HEK293T (cell line): ENCODE results near the gene GPAT3.

Source experiments
- ARNT ChIP-seq: fragments of 450-650 bp; IDR thresholded peaks from 2 replicates; pipeline ENCODE4 v1.6.1; 2017; ENCODE audit warnings: mild to moderate bottlenecking
- BHLHE40 ChIP-seq: fragments of 450-650 bp; IDR thresholded peaks from 2 replicates; pipeline ENCODE4 v1.6.1; 2016; ENCODE audit warnings: mild to moderate bottlenecking, moderate library complexity, borderline replicate concordance
- ELF4 ChIP-seq: fragments of 450-650 bp; IDR thresholded peaks from 2 replicates; pipeline ENCODE4 v1.6.1; 2017; ENCODE audit warnings: antibody characterized with exemption
- FOXA1 ChIP-seq: fragments of 450-650 bp; IDR thresholded peaks from 2 replicates; pipeline ENCODE4 v1.6.1; 2016; ENCODE audit warnings: mild to moderate bottlenecking
- FOXM1 ChIP-seq: fragments of 450-650 bp; IDR thresholded peaks from 2 replicates; pipeline ENCODE4 v1.6.1; 2017; ENCODE audit warnings: mild to moderate bottlenecking, borderline replicate concordance
- L3MBTL2 ChIP-seq: fragments of 450-650 bp; conservative IDR thresholded peaks from 2 replicates; pipeline ENCODE4 v1.6.1; 2016; ENCODE audit warnings: mild to moderate bottlenecking
- NFRKB ChIP-seq: fragments of 450-650 bp; IDR thresholded peaks from 2 replicates; pipeline ENCODE4 v1.6.1; 2016; ENCODE audit warnings: mild to moderate bottlenecking, moderate library complexity
- SP1 ChIP-seq: fragments of 450-650 bp; IDR thresholded peaks from 2 replicates; pipeline ENCODE4 v1.6.1; 2017
- SUZ12 ChIP-seq: fragments of 450-650 bp; IDR thresholded peaks from 2 replicates; pipeline ENCODE4 v1.6.1; 2016; ENCODE audit warnings: mild to moderate bottlenecking
- TARDBP ChIP-seq: fragments of 450-650 bp; IDR thresholded peaks from 2 replicates; pipeline ENCODE4 v1.6.1; 2016

DNA sequence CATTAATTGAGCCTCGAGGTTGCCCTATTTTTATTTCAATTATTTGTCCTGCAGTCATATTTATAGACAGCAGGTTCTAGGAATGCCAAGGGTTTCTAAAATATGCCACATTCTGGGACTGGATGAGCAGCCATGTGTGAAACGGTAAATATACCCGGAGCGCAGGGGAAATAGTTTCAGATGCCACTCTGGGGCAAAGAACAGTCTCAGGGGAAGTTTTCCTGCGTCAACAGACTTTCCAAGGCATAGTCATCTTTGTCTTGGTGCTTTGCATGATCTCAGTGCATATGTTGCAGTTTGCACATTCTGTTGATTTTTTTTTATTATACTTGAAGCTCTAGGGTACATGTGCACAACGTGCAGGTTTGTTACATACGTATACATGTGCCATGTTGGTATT lies 71.0 kb downstream of the GPAT3 start:
- TF ChIP-seq ELF4 = no peak
- TF ChIP-seq SUZ12 = no peak
- TF ChIP-seq L3MBTL2 = no peak
- no peak for TF ChIP-seq NFRKB
- no peak for TF ChIP-seq FOXM1
- TF ChIP-seq SP1 = no peak
- TF ChIP-seq BHLHE40 = no peak
- TF ChIP-seq ARNT = no peak
- no peak for TF ChIP-seq TARDBP
- TF ChIP-seq FOXA1 = no peak
